Trophoblast cell (in vitro differentiated cells and primary cell): ENCODE data around the gene SLC35F3.
A peak's percentile ranks its signal among the peaks of the same experiment; 100 is the strongest.

Experiments
- DNase-seq, 2 donors: peaks; one replicate each; pipeline ENCODE4 v3.0.0-alpha.2; 2016
- H2AFZ ChIP-seq: 2 replicates; pipeline ENCODE4 v1.6.1; 2013; ENCODE audit warnings: low read length, moderate library complexity, mild to moderate bottlenecking; ENCODE audit not compliant: insufficient read depth, poor library complexity
- H2AK5ac ChIP-seq: 2 replicates; pipeline ENCODE4 v1.6.1; 2013; ENCODE audit warnings: mild to moderate bottlenecking, low read length
- H2BK120ac ChIP-seq: 2 replicates; pipeline ENCODE4 v1.6.1; 2013; ENCODE audit warnings: low read length, mild to moderate bottlenecking, moderate library complexity; ENCODE audit not compliant: insufficient read depth, poor library complexity
- H2BK12ac ChIP-seq: 2 replicates; pipeline ENCODE4 v1.6.1; 2013; ENCODE audit warnings: mild to moderate bottlenecking, low read length, moderate library complexity
- H2BK5ac ChIP-seq: 2 replicates; pipeline ENCODE4 v1.6.1; 2013; ENCODE audit warnings: low read length, low read depth, moderate library complexity, mild to moderate bottlenecking; ENCODE audit not compliant: poor library complexity
- H3K14ac ChIP-seq: 2 replicates; pipeline ENCODE4 v1.6.1; 2013; ENCODE audit warnings: mild to moderate bottlenecking, low read length
- H3K18ac ChIP-seq: 2 replicates; pipeline ENCODE4 v1.6.1; 2013; ENCODE audit warnings: mild to moderate bottlenecking, low read length
- H3K23ac ChIP-seq: 2 replicates; pipeline ENCODE4 v1.6.1; 2013; ENCODE audit warnings: low read length
- H3K27ac ChIP-seq: 2 replicates; pipeline ENCODE4 v1.5.1; 2013; ENCODE audit warnings: low read depth, mild to moderate bottlenecking, inconsistent platforms, low read length, moderate library complexity
- H3K27me3 ChIP-seq: 2 replicates; pipeline ENCODE4 v1.6.1; 2013; ENCODE audit warnings: inconsistent platforms, mild to moderate bottlenecking, low read length, moderate library complexity; ENCODE audit not compliant: insufficient read depth
- H3K36me3 ChIP-seq, 2 experiments: 1 replicate in 1 of 2; 2 replicates in 1 of 2; pipeline ENCODE4 v1.6.1; 2013; ENCODE audit warnings: low read length in 2 of 2, mild to moderate bottlenecking in 2 of 2, moderate library complexity in 1 of 2; ENCODE audit not compliant: insufficient read depth in 2 of 2, control insufficient read depth in 1 of 2
- H3K4ac ChIP-seq: 2 replicates; pipeline ENCODE4 v1.6.1; 2013; ENCODE audit warnings: low read depth, mild to moderate bottlenecking, low read length, moderate library complexity
- H3K4me1 ChIP-seq, 2 experiments: 1 replicate in 1 of 2; 2 replicates in 1 of 2; pipeline ENCODE4 v1.6.1; 2013; ENCODE audit warnings: low read length in 2 of 2, mild to moderate bottlenecking in 2 of 2, moderate library complexity in 1 of 2; ENCODE audit not compliant: insufficient read depth in 2 of 2, control insufficient read depth in 1 of 2
- H3K4me2 ChIP-seq: 2 replicates; pipeline ENCODE4 v1.6.1; 2013; ENCODE audit warnings: inconsistent platforms, mild to moderate bottlenecking, low read length, moderate library complexity
- H3K4me3 ChIP-seq: 2 replicates; pipeline ENCODE4 v1.5.1; 2013; ENCODE audit warnings: mild to moderate bottlenecking, low read depth, low read length, inconsistent platforms
- H3K79me1 ChIP-seq: one replicate; pipeline ENCODE4 v1.6.1; 2013; ENCODE audit warnings: low read length
- H3K79me2 ChIP-seq: 2 replicates; pipeline ENCODE4 v1.6.1; 2013; ENCODE audit warnings: low read length, mild to moderate bottlenecking; ENCODE audit not compliant: control insufficient read depth, insufficient read depth, poor library complexity
- H3K9ac ChIP-seq: 2 replicates; pipeline ENCODE4 v1.6.1; 2013; ENCODE audit warnings: mild to moderate bottlenecking, low read length
- H3K9me3 ChIP-seq: 2 replicates; pipeline ENCODE4 v1.6.1; 2013; ENCODE audit warnings: low read depth, mild to moderate bottlenecking, control low read depth, inconsistent platforms, low read length; ENCODE audit not compliant: insufficient read depth
- H4K12ac ChIP-seq: 2 replicates; pipeline ENCODE4 v1.6.1; 2013; ENCODE audit warnings: low read depth, mild to moderate bottlenecking, low read length, moderate library complexity
- H4K8ac ChIP-seq: 2 replicates; pipeline ENCODE4 v1.6.1; 2013; ENCODE audit warnings: low read depth, mild to moderate bottlenecking, low read length, moderate library complexity
- H4K91ac ChIP-seq: one replicate; pipeline ENCODE4 v1.6.1; 2013; ENCODE audit warnings: low read depth, mild to moderate bottlenecking, low read length, moderate library complexity
- WGBS: extraction: QIAGEN DNeasy Blood & Tissue Kit; methylation state at CpG from one replicate; pipeline ENCODE4 v1.1.7; 2013; ENCODE audit warnings: missing lambda C conversion rate; ENCODE audit not compliant: insufficient read length, insufficient coverage; ENCODE audit errors: extremely low coverage; 5-methylcytosine and 5-hydroxymethylcytosine counted together

The SLC35F3 gene

DNA sequence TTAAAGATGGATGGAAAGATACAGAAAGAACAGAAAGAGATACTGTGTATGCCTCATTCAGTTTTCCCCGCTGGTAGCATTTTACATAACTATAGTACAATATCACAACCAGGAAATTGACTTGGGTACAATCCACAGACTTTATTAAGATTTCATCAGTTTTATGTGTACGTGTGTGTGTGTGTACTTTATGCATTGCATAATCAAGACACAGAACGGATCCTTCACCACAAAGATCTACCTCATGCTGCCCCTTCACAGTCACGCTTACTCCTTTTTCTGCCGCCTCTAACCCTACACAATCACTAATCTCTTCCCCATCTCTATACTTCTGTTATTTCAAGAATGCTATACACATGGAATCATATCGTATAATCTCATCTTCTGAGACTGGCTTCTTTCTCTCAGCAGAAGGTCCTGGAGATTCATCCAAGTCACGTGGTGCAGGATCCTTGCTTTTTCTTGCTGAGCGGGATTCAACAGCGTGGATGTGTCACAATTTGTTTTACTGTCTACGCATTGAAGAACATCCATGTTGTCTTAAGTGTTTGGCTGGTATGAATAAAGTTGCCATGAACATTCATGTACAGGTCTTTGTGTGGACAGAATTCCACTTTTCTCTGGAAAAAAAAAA lies 76.7 kb downstream of the SLC35F3 start:
- Histone ChIP-seq H2BK5ac (no peak overlapping the region), H3K18ac (no peak overlapping the region)
- WGBS = 100% methylated on average over 1 of the region's 10 CpGs

DNA sequence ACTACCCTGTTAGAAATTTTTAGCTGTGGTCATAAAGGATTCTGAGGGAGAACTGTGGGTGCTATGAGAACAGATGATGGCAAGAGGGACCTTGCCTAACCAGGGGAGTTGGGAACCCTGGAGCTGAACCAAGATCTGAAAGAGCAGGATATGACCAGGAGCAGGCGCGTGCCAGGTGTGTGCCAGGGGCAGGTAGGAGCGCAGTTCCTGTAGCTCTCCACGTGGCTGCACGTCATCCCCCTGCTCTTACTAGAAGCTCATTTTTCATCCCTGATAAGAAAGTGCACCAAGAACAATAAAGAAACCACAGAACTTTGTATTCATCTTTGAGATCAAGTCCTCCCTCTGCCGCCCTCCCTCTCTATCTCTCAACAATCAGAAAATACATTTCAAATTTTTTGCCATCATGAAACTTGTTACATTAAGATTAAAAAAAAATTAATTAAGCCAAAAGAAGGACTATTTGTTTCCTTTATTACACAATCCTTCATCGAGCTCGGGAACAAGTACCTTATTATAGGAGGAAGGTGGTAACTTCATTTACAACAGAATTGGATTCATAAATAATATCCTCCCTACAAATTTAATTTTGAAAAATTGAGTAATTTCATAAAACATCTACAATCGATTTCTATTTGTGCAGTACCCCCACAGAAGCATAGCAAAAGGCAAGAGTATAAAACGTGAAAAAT lies 78.5 kb downstream of the SLC35F3 start:
- Histone ChIP-seq H3K4me2 (no peak overlapping the region), H3K79me1 (no peaks in the 10 kb centered on the region), H3K4me1 (no peaks in the 10 kb centered on the region), H3K36me3 (no peaks in the 10 kb centered on the region), H4K91ac (no peak overlapping the region), H2BK120ac (no peak overlapping the region), H3K27me3 (no peaks in the 10 kb centered on the region), H3K23ac (no peak overlapping the region), H3K14ac (no peak overlapping the region), H2BK12ac (no peak overlapping the region), H4K12ac (no peak overlapping the region), H3K79me2 (no peaks in the 10 kb centered on the region), H3K9ac (no peak overlapping the region), H3K4ac (no peak overlapping the region), H3K27ac (no peak overlapping the region), H2AK5ac (no peak overlapping the region), H2BK5ac (no peak overlapping the region), H3K9me3 (no peaks in the 10 kb centered on the region), H2AFZ (no peak overlapping the region), H4K8ac (no peak overlapping the region), H3K4me3 (no peak overlapping the region), H3K18ac (no peak overlapping the region)
- no peak for DNase-seq
- no CpG with 5 or more reads among the region's 10 CpGs for WGBS

More for the DNA sequence above, 76.7 kb downstream of the SLC35F3 start:
- Histone ChIP-seq H2BK120ac (no peak overlapping the region), H4K91ac (no peak overlapping the region), H3K23ac (no peak overlapping the region), H3K14ac (no peak overlapping the region), H3K4me1 (no peaks in the 10 kb centered on the region), H3K9me3 (no peaks in the 10 kb centered on the region), H3K79me2 (no peaks in the 10 kb centered on the region), H3K4ac (no peak overlapping the region), H2AFZ (no peak overlapping the region), H2AK5ac (no peak overlapping the region), H2BK12ac (no peak overlapping the region), H3K27me3 (no peaks in the 10 kb centered on the region), H3K27ac (no peak overlapping the region), H3K79me1 (no peaks in the 10 kb centered on the region), H3K36me3 (no peaks in the 10 kb centered on the region), H3K9ac (no peak overlapping the region), H3K4me2 (no peak overlapping the region), H4K8ac (no peak overlapping the region), H3K4me3 (no peak overlapping the region), H4K12ac (no peak overlapping the region)
- DNase-seq = peak; percentile 26 to 42

DNA sequence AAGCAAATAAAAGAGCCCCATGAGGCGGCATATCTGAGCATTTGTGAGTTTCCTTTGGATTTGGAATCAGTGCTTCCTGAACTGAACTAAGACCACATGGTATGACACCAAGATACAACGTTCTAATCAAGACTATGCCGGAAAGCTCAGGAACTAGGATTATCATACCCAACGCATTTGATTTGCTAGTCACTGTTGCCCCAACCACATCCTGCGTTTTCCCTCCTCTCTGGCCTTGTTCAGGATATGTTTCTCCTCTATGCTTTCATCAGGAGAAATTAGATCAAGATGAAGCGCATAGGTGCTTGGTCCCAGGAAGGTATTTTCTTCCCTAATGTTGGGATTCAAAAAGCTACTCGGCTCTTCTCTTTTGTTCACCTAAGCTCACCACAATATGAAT lies 79.3 kb downstream of the SLC35F3 start:
- no peak for DNase-seq

DNA sequence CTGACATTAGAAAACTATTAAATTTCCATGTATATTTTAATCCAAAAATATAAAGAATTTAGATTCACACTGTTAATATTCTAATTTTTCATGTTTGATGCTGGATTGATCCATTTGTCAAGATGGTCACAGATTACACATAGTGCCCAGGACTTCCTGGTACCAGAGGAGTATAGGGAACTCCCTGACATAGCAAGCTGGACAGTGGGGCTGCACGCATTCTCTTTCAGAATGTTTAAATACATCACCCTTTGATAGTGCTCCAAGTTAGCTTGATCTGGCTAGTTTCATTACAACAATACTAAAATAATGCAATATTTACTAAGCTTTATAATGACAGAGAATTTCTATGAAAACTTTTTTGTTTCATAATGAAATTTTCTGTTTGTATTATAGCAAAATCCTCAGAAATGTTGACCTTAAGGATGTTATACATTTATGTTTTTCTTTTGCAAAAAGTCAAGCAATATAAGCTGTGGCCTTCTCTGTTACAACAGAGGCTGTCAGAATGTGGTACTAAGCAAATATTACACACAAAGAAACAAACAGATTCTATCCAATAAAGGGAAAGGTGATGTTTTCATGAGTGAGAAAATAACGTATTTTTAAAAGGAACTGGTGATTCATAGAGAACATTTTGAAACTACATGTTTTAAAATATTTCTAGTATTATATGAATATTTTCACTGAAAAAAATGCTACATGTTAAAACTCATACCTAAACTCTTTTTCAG lies 84.7 kb downstream of the SLC35F3 start:
- H3K27me3 ChIP-seq = no peaks in the 10 kb centered on the region
- H2BK5ac ChIP-seq = no peak overlapping the region
- no peak overlapping the region for H3K27ac ChIP-seq
- H3K9ac ChIP-seq = no peak overlapping the region
- H4K8ac ChIP-seq = no peak overlapping the region
- no peak overlapping the region for H3K4me2 ChIP-seq
- no peak overlapping the region for H2BK120ac ChIP-seq
- no peak overlapping the region for H3K14ac ChIP-seq
- H3K9me3 ChIP-seq = no peaks in the 10 kb centered on the region
- no CpG with 5 or more reads among the region's 2 CpGs for WGBS
- H3K79me2 ChIP-seq = no peaks in the 10 kb centered on the region
- H3K79me1 ChIP-seq = no peaks in the 10 kb centered on the region
- H4K91ac ChIP-seq = no peak overlapping the region
- H3K4me1 ChIP-seq = no peaks in the 10 kb centered on the region
- H2AK5ac ChIP-seq = no peak overlapping the region
- H3K4me3 ChIP-seq = no peak overlapping the region
- no peaks in the 10 kb centered on the region for H3K36me3 ChIP-seq
- no peak for DNase-seq
- H3K18ac ChIP-seq = no peak overlapping the region
- no peak overlapping the region for H2AFZ ChIP-seq
- no peak overlapping the region for H2BK12ac ChIP-seq
- no peak overlapping the region for H4K12ac ChIP-seq
- H3K23ac ChIP-seq = no peak overlapping the region
- no peak overlapping the region for H3K4ac ChIP-seq

More for the DNA sequence above, 79.3 kb downstream of the SLC35F3 start:
- no peak overlapping the region for H2BK120ac ChIP-seq
- no peaks in the 10 kb centered on the region for H3K79me1 ChIP-seq
- no peaks in the 10 kb centered on the region for H3K9me3 ChIP-seq
- H3K79me2 ChIP-seq = no peaks in the 10 kb centered on the region
- H3K18ac ChIP-seq = no peak overlapping the region
- H3K9ac ChIP-seq = no peak overlapping the region
- H3K36me3 ChIP-seq = no peaks in the 10 kb centered on the region
- H3K14ac ChIP-seq = no peak overlapping the region
- H3K4ac ChIP-seq = no peak overlapping the region
- no peak overlapping the region for H4K8ac ChIP-seq
- no peak overlapping the region for H4K91ac ChIP-seq
- H4K12ac ChIP-seq = no peak overlapping the region
- no peak overlapping the region for H2BK12ac ChIP-seq
- no peaks in the 10 kb centered on the region for H3K27me3 ChIP-seq
- H3K27ac ChIP-seq = no peak overlapping the region
- H3K23ac ChIP-seq = no peak overlapping the region
- no peak overlapping the region for H2AFZ ChIP-seq
- no CpG with 5 or more reads among the region's 7 CpGs for WGBS
- H3K4me3 ChIP-seq = no peak overlapping the region
- no peaks in the 10 kb centered on the region for H3K4me1 ChIP-seq
- H2AK5ac ChIP-seq = no peak overlapping the region
- H2BK5ac ChIP-seq = no peak overlapping the region
- no peak overlapping the region for H3K4me2 ChIP-seq
